Glutamatergic neuron (in vitro differentiated cells): Measurements from ENCODE around the gene CFAP97D2. TPM values are rescaled to one million over a fixed set of nuclear protein-coding genes. Genes with fewer than 3 reads are reported as not detected.

ENCODE experiments used
- DNase-seq: peaks from one replicate; pipeline ENCODE4 v3.0.0; 2022
- H3K27ac Mint-ChIP-seq: one replicate; pipeline ENCODE4 v1.8.0; 2020; ENCODE audit warnings: mild to moderate bottlenecking, mixed read lengths, inconsistent platforms; ENCODE audit not compliant: unreplicated experiment
- H3K27me3 Mint-ChIP-seq: one replicate; pipeline ENCODE4 v1.8.0; 2020; ENCODE audit warnings: mild to moderate bottlenecking, moderate library complexity, mixed read lengths, inconsistent platforms; ENCODE audit not compliant: unreplicated experiment
- H3K36me3 Mint-ChIP-seq: one replicate; pipeline ENCODE4 v1.8.0; 2020; ENCODE audit warnings: mild to moderate bottlenecking, mixed read lengths, inconsistent platforms; ENCODE audit not compliant: unreplicated experiment
- H3K4me1 Mint-ChIP-seq: one replicate; pipeline ENCODE4 v1.8.0; 2020; ENCODE audit warnings: mild to moderate bottlenecking, low read depth, mixed read lengths, inconsistent platforms; ENCODE audit not compliant: unreplicated experiment
- H3K4me3 Mint-ChIP-seq: one replicate; pipeline ENCODE4 v1.8.0; 2020; ENCODE audit warnings: mild to moderate bottlenecking, mixed read lengths, inconsistent platforms; ENCODE audit not compliant: unreplicated experiment
- H3K9me3 Mint-ChIP-seq: one replicate; pipeline ENCODE4 v1.8.0; 2020; ENCODE audit warnings: mild to moderate bottlenecking, moderate library complexity, mixed read lengths, inconsistent platforms; ENCODE audit not compliant: unreplicated experiment
- CTCF ChIP-seq: fragments of 200-600 bp; sonication (generic); IDR thresholded peaks from one replicate; pipeline ENCODE4 v1.5.0; 2021; ENCODE audit not compliant: partially characterized antibody, unreplicated experiment
- total RNA-seq: library from RNA; stranded (reverse); fragmentation: NEBNext Ultra II Directional; extraction: Animal tissue kit (Norgen Biotek cat#: 25700); gene quantifications from one replicate; pipeline ENCODE4 v1.2.1, GENCODE V29; 2021; ENCODE audit not compliant: unreplicated experiment

The CFAP97D2 gene
- total RNA-seq, 1 donor from 2014 or later: not detected

DNA sequence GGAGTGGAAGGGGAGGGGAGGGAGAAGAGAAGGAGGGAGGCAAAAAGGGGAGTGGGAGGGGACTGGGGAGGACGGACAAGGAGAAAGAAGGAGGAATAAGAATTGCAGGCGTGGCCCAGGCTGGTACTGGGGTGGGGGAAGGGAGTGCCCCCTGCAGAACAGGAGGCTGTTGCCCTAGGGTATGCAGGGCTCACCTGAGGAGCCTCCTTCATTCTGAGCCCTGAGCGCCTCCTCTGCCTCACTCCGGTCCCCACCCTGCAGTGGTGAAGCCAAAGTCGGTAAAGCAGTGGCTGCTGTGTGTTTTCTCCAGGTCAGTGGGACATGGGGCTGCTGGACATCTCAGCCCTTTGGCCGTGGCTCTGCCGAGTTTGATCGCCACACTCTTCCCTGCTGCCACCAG, 46.6 kb downstream of the CFAP97D2 start:
- no peak overlapping the region for H3K4me3 Mint-ChIP-seq
- H3K9me3 Mint-ChIP-seq: peaks cover 1% of the 10 kb centered on the region
- no peak for TF ChIP-seq CTCF
- H3K36me3 Mint-ChIP-seq: no peaks in the 10 kb centered on the region
- H3K27me3 Mint-ChIP-seq: peaks cover 1% of the 10 kb centered on the region
- DNase-seq: no peak
- peaks cover 3% of the 10 kb centered on the region for H3K4me1 Mint-ChIP-seq
- no peak overlapping the region for H3K27ac Mint-ChIP-seq

GRCh38 chr13:114226088-114226487, 47.0 kb downstream of the CFAP97D2 start:
- Mint-ChIP-seq H3K9me3 (peaks cover 1% of the 10 kb centered on the region), H3K27ac (no peak overlapping the region), H3K36me3 (no peaks in the 10 kb centered on the region), H3K4me1 (peaks cover 3% of the 10 kb centered on the region), H3K4me3 (no peak overlapping the region), H3K27me3 (peaks cover 3% of the 10 kb centered on the region)
- TF ChIP-seq CTCF: no peak
- DNase-seq: no peak

DNA sequence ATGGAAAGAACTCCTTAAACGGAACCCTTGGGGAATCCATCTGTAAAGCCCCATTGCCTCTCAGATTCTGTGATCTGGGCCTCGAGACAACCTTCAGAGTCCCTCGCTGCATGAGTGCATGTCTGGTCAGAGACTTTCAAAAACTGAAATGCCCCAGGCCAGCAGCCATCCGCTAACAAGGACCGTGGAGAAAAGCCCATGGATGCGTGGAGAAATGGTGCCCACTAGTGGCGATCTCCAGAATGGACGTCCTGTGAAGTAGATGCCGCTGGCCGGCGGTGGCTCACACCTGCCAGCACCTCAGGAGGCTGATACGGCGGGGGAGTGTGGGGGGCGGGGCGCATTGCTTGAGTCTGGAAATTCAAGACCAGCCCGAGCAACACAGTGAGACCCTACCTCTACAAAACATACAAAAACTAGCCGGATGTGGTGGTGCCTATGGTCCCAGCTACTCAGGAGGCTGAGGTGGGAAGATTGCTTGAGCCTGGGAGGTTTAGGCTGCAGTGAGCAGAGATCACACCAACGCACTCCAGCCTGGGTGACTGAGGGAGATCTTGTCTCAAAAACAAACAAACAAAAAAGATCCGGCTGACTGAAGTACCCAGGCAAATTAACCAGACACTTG, 47.8 kb downstream of the CFAP97D2 start:
- H3K4me1 Mint-ChIP-seq: peaks cover 3% of the 10 kb centered on the region
- H3K27me3 Mint-ChIP-seq: peaks cover 3% of the 10 kb centered on the region
- no peak overlapping the region for H3K4me3 Mint-ChIP-seq
- no peak overlapping the region for H3K27ac Mint-ChIP-seq
- peak; percentile 91 for DNase-seq
- TF ChIP-seq CTCF: peak; percentile 91
- peaks cover 1% of the 10 kb centered on the region for H3K9me3 Mint-ChIP-seq
- H3K36me3 Mint-ChIP-seq: no peaks in the 10 kb centered on the region

DNA sequence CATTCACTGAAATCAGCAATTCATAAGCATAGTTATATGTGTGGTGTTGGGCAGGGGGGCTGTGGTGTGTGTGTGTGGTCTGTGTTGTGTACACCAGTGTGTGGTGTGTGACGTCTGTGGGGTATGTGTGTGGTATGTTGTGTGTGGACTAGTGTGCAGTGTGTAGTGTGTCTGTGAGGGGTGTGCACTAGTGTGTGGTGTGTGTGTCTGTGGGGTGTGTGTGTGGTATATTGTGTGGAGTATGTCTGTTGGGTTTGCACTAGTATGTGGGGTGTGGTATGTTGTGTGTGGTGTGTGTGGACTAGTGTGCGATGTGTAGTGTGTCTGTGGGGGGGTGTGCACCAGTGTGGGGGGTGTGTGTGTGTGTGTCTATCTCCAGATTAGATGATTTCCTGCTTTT, 48.5 kb downstream of the CFAP97D2 start:
- no peak overlapping the region for H3K4me3 Mint-ChIP-seq
- H3K27ac Mint-ChIP-seq: no peak overlapping the region
- peaks cover 1% of the 10 kb centered on the region for H3K9me3 Mint-ChIP-seq
- peaks cover 3% of the 10 kb centered on the region for H3K27me3 Mint-ChIP-seq
- DNase-seq: no peak
- TF ChIP-seq CTCF: no peak
- peaks cover 3% of the 10 kb centered on the region for H3K4me1 Mint-ChIP-seq
- no peaks in the 10 kb centered on the region for H3K36me3 Mint-ChIP-seq

- Mint-ChIP-seq H3K27ac (no peak overlapping the region), H3K36me3 (no peaks in the 10 kb centered on the region), H3K9me3 (peaks cover 1% of the 10 kb centered on the region), H3K4me1 (peaks cover 3% of the 10 kb centered on the region), H3K4me3 (no peak overlapping the region), H3K27me3 (peaks cover 6% of the 10 kb centered on the region)
- no peak for TF ChIP-seq CTCF
- no peak for DNase-seq
These were observed 49.1 kb downstream of the CFAP97D2 start for GRCh38 chr13:114228176-114228575.
